CD4-positive, alpha-beta T cell treated with Interleukin-4 for 4 hours (primary cell): Measurements from ENCODE around the gene RAB11FIP3.

ENCODE experiments used
- DNase-seq: peaks from one replicate; pipeline ENCODE4 v3.0.0-alpha.2; 2020

The RAB11FIP3 gene

DNA sequence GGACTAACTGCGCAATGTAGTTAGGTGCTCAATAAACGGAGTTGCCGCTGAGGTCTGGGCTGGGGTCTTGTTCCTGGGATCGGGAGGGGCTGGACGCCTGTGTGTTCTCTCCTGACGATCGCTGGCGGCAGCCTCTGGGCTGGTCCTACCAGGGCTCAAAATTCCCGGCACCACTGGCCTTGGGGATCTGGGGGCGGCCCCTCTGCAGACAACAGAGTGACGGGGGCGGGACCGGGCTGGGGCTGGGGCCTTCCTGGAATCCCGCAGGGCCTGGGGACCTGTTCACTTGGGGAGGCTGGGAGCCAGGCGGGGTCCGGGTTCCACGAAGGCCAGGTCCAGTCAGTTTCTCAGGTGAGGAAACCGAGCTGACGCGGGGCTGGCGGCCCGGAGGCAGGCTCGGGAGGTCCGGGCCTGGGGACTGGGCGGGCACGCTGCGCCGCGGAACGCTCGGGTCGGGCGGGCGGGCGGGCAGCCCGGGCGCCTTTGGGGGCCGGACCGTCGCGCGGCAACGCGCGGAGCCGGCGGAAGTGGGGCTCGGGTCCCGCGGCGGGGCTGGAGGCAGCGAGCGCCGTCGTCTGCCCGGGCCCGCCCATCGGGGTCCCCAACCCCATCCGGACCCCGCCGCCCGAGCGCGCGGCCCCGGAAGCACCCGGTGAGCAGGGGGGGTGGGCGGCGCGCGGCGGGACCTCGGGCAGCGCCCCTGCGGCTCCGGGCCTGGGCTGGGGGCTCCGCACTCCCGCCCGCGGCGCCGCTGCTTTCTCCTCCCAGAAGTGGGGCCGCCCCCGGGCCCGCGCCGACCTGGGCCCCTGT lies 144.2 kb downstream of the RAB11FIP3 start, which contains the start of gene PIGQ:
PIGQ (plus strand) TSS at position 524 of the 810 bp plus-strand sequence. CDS start 4,107 bp downstream, outside the sequence.
- peak; percentile 46 for DNase-seq
